Activated CD4-positive, alpha-beta T cell treated with anti-CD3 and anti-CD28 coated beads, Interleukin-2, amount 10 ng/mL, durations not matched to agents 7 days and 5 days (primary cell): ENCODE measurements around the gene TANGO2. TPM values are rescaled to one million over a fixed set of nuclear protein-coding genes. Genes with fewer than 3 reads are reported as not detected.

Source experiments
- CTCF ChIA-PET: fragments of 350-600 bp; sonication (Branson Sonifier 250); formaldehyde crosslinking; loops from one replicate; lab custom pipeline; 2021; ENCODE audit warnings: antibody characterized with exemption; lab: Charles Lee
- POLR2A ChIA-PET: fragments of 350-600 bp; sonication (Branson Sonifier 250); formaldehyde crosslinking; loops from one replicate; lab custom pipeline; 2021; ENCODE audit warnings: antibody characterized with exemption; lab: Charles Lee
- DNase-seq: peaks from one replicate; pipeline ENCODE4 v3.0.0-alpha.2; 2020
- H3K27ac Mint-ChIP-seq: one replicate; pipeline ENCODE4 v1.8.0; 2021; ENCODE audit warnings: mild to moderate bottlenecking, moderate library complexity, mixed read lengths
- H3K27me3 Mint-ChIP-seq: one replicate; pipeline ENCODE4 v1.8.0; 2021; ENCODE audit warnings: mixed read lengths
- H3K36me3 Mint-ChIP-seq: one replicate; pipeline ENCODE4 v1.8.0; 2021; ENCODE audit warnings: low read depth, mixed read lengths
- H3K4me1 Mint-ChIP-seq: one replicate; pipeline ENCODE4 v1.8.0; 2021; ENCODE audit warnings: mixed read lengths
- H3K4me3 Mint-ChIP-seq: one replicate; pipeline ENCODE4 v1.8.0; 2021; ENCODE audit warnings: mild to moderate bottlenecking, moderate library complexity, mixed read lengths
- H3K9me3 Mint-ChIP-seq: one replicate; pipeline ENCODE4 v1.8.0; 2021; ENCODE audit warnings: mixed read lengths
- microRNA-seq: library from miRNA; unstranded; fragments of <30 nt; microRNA quantifications from one replicate; pipeline ENCODE4 v1.2.0, GENCODE V29; 2021; ENCODE audit warnings: borderline microRNAs expressed, borderline replicate concordance
- total RNA-seq, 2 experiments: library from RNA; stranded (reverse); gene quantifications; one replicate each; pipeline ENCODE4 v1.2.3, GENCODE V29; 2021

Gene TANGO2
- total RNA-seq, 2 experiments from 2014 or later: 36.7 to 39.7 TPM

DNA sequence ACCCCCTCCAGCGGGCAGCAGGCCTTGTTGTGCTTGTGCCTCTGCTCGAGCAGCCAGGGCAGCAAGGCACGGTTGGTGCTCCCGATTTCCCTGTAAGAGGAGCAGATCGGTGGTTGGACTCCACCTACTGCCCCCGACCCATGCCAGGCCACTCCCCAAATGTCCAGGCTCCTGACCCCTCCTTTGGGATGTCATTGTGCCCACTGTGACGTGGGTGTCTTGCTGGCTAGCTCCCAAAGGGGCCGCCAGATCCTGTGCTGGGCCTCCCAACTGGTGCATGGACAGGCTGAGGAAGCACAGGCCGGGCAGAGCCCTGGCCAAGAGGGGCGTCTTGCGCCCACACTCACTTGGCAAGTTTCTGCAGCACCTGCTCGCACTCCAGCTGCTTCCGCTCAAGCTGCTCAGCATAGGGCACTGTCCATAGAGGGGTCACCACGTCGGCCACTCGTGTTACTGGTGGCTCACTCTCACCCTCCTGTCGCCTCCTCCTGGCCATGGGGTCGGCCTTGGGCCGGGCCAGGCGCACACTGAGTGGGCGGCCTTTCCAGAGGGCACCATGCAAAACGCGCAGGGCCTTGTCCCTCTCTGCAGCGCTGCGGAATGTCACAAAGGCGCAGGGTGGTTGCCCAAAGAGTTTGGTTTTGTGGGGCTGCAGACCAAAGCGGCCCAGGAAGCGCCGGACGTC lies 94.9 kb downstream of the TANGO2 start, which contains the start of gene RANBP1:
Gene RANBP1, plus strand, starts transcription at position 414 of the 685 bp plus-strand sequence. Its CDS starts 81 bp downstream, at position 495.
- Mint-ChIP-seq H3K4me1 (peaks cover 46% of the 10 kb centered on the region), H3K27ac (peak within 1 kb of the TSS; percentile 97), H3K4me3 (peak within 1 kb of the TSS; percentile 91), H3K27me3 (no peaks in the 10 kb centered on the region), H3K36me3 (peaks cover 44% of the 10 kb centered on the region), H3K9me3 (no peaks in the 10 kb centered on the region)
- DNase-seq: no peak
- ChIA-PET POLR2A (interaction anchor here (0.5 kb wide), 1 partner anchor 15 kb away, joined by 3 read pairs; no protein-coding TSS in a partner anchor), CTCF (interaction anchor here (1.0 to 2.9 kb wide), 2 partner anchors 20 to 31 kb away, joined by 3 to 9 read pairs; no protein-coding TSS in a partner anchor)

DNA sequence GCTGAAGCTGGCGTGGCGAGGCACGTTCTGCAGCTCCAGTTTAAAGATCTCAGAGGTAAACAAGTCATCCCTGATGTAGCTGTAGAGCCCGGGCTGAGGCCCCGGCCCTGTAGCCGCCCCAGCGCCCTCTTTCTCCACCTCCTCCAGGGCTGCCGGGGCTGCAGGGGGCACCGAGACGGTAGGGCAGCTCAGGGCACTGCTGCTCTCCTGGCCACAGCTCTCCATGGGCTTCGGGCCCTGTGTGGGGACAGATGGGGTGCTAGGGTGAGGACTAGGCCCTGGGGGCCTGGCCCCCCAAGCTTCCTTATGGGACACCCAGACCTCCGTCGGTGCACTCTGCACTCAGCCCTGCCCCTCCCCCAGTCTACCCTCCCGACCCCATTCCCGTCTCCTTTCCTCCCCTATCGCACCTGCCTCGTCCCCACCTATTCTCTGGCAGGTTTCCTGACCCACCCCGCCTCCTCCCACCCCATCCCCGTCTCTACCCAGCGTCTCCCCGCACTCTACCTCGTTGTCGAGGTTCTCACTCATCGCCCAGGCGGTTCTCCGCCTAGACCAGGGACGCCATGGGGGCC lies 95.6 kb downstream of the TANGO2 start:
- H3K27ac Mint-ChIP-seq: peak overlapping the region; percentile 97
- H3K9me3 Mint-ChIP-seq: no peaks in the 10 kb centered on the region
- H3K36me3 Mint-ChIP-seq: peaks cover 41% of the 10 kb centered on the region
- CTCF ChIA-PET: interaction anchor here (1.0 to 2.9 kb wide), 3 partner anchors 20 to 40 kb away, joined by 3 to 9 read pairs (median 3); no protein-coding TSS in a partner anchor
- peak overlapping the region; percentile 91 for H3K4me3 Mint-ChIP-seq
- no peak for DNase-seq
- POLR2A ChIA-PET: interaction anchor here (0.5 to 0.6 kb wide), 2 partner anchors 15 to 261 kb away, joined by 3 read pairs; no protein-coding TSS in a partner anchor
- peaks cover 41% of the 10 kb centered on the region for H3K4me1 Mint-ChIP-seq
- H3K27me3 Mint-ChIP-seq: no peaks in the 10 kb centered on the region

Small RNA genes within 50 kb of the gene (microRNA-seq; reads per million reads assigned to microRNA genes)
- gene MIR185: 1,128 reads per million, percentile 86 among the genes with 10 or more reads in this experiment
- not detected for gene MIR6816

Other genes with a start within 250 kb of the TANGO2 start
- gene GNB1L, start 166.2 kb upstream of the TANGO2 start, total RNA-seq: 1 to 10 TPM; 5.3 to 7.3 TPM
- 10 to 100 TPM; 21.4 to 21.5 TPM for gene RTL10, start 166.2 kb upstream of the TANGO2 start, total RNA-seq
- gene COMT, start 79.3 kb upstream of the TANGO2 start, total RNA-seq: 10 to 100 TPM; 71.8 to 74.8 TPM
- gene TXNRD2, start 79.3 kb upstream of the TANGO2 start, total RNA-seq: 10 to 100 TPM; 19.3 to 21.9 TPM
- 1 to 10 TPM in 1 of 2 experiments, under 1 TPM in 1; 0.89 to 1.2 TPM for gene ARVCF, start 4.3 kb upstream of the TANGO2 start, total RNA-seq
- gene DGCR8, start 59.1 kb downstream of the TANGO2 start, total RNA-seq: 10 to 100 TPM; 51.2 to 54.5 TPM
- gene RANBP1, start 95.0 kb downstream of the TANGO2 start, total RNA-seq: 100 to 1,000 TPM; 229 to 234 TPM
- gene TRMT2A, start 96.1 kb downstream of the TANGO2 start, total RNA-seq: 10 to 100 TPM; 85.5 to 91.4 TPM
- gene ZDHHC8, start 110.7 kb downstream of the TANGO2 start, total RNA-seq: 10 to 100 TPM; 57.9 to 58.9 TPM
- under 1 TPM; 0.12 to 0.23 TPM for gene CCDC188, start 129.9 kb downstream of the TANGO2 start, total RNA-seq
- 1 to 10 TPM; 3.1 to 4.0 TPM for gene RTN4R, start 247.2 kb downstream of the TANGO2 start, total RNA-seq